HUES6 (cell line): ENCODE results near the gene VKORC1.

Experiments
- H3K27ac ChIP-seq: 2 replicates; pipeline ENCODE4 v1.7.0; 2013; ENCODE audit warnings: low read depth, mild to moderate bottlenecking, low read length, inconsistent platforms
- H3K27me3 ChIP-seq: 2 replicates; pipeline ENCODE4 v1.6.1; 2013; ENCODE audit warnings: low read length; ENCODE audit not compliant: control insufficient read depth, insufficient read depth
- H3K36me3 ChIP-seq: 2 replicates; pipeline ENCODE4 v1.6.1; 2013; ENCODE audit warnings: low read length; ENCODE audit not compliant: control insufficient read depth, insufficient read depth
- H3K4me1 ChIP-seq: 2 replicates; pipeline ENCODE4 v1.6.1; 2013; ENCODE audit warnings: low read length; ENCODE audit not compliant: control insufficient read depth, insufficient read depth
- H3K4me3 ChIP-seq: 2 replicates; pipeline ENCODE4 v1.5.1; 2013; ENCODE audit warnings: low read depth, low read length
- H3K9ac ChIP-seq: one replicate; pipeline ENCODE4 v1.6.1; 2013; ENCODE audit warnings: mild to moderate bottlenecking, low read length
- H3K9me3 ChIP-seq: 2 replicates; pipeline ENCODE4 v1.6.1; 2013; ENCODE audit warnings: low read depth, low read length; ENCODE audit not compliant: control insufficient read depth, insufficient read depth

VKORC1 gene

GRCh38 chr16:31079342-31079944 lies 15.2 kb downstream of the VKORC1 start:
- H3K4me1 ChIP-seq: no peaks in the 10 kb centered on the region
- H3K27ac ChIP-seq: no peak overlapping the region
- no peak overlapping the region for H3K9ac ChIP-seq
- H3K36me3 ChIP-seq: peaks cover 84% of the 10 kb centered on the region
- no peaks in the 10 kb centered on the region for H3K9me3 ChIP-seq
- no peak overlapping the region for H3K4me3 ChIP-seq
- no peaks in the 10 kb centered on the region for H3K27me3 ChIP-seq

- H3K9me3 ChIP-seq: no peaks in the 10 kb centered on the region
- H3K4me1 ChIP-seq: no peaks in the 10 kb centered on the region
- no peaks in the 10 kb centered on the region for H3K27me3 ChIP-seq
- H3K4me3 ChIP-seq: no peak overlapping the region
- H3K36me3 ChIP-seq: peaks cover 78% of the 10 kb centered on the region
- no peak overlapping the region for H3K9ac ChIP-seq
- no peak overlapping the region for H3K27ac ChIP-seq
Measured at GRCh38 chr16:31078597-31079341, 15.8 kb downstream of the VKORC1 start.

- peaks cover 68% of the 10 kb centered on the region for H3K36me3 ChIP-seq
- no peaks in the 10 kb centered on the region for H3K9me3 ChIP-seq
- H3K4me1 ChIP-seq: no peaks in the 10 kb centered on the region
- no peak overlapping the region for H3K27ac ChIP-seq
- no peaks in the 10 kb centered on the region for H3K27me3 ChIP-seq
- H3K9ac ChIP-seq: no peak overlapping the region
- H3K4me3 ChIP-seq: no peak overlapping the region
Measured at GRCh38 chr16:31077592-31078396, 16.8 kb downstream of the VKORC1 start.

GRCh38 chr16:31077024-31077423 lies 17.6 kb downstream of the VKORC1 start:
- Histone ChIP-seq H3K27ac (no peak overlapping the region), H3K27me3 (no peaks in the 10 kb centered on the region), H3K4me3 (no peak overlapping the region), H3K9me3 (no peaks in the 10 kb centered on the region), H3K36me3 (peaks cover 61% of the 10 kb centered on the region), H3K9ac (no peak overlapping the region), H3K4me1 (peaks cover 3% of the 10 kb centered on the region)

- no peaks in the 10 kb centered on the region for H3K27me3 ChIP-seq
- no peak overlapping the region for H3K27ac ChIP-seq
- H3K36me3 ChIP-seq: peaks cover 54% of the 10 kb centered on the region
- peaks cover 6% of the 10 kb centered on the region for H3K4me1 ChIP-seq
- no peak overlapping the region for H3K9ac ChIP-seq
- H3K4me3 ChIP-seq: no peak overlapping the region
- H3K9me3 ChIP-seq: no peaks in the 10 kb centered on the region
Measured at GRCh38 chr16:31076319-31076718, 18.3 kb downstream of the VKORC1 start.

GRCh38 chr16:31074814-31075183 lies 19.8 kb downstream of the VKORC1 start:
- H3K9ac ChIP-seq: peak overlapping the region; percentile 83
- H3K4me1 ChIP-seq: peaks cover 6% of the 10 kb centered on the region
- H3K9me3 ChIP-seq: no peaks in the 10 kb centered on the region

GRCh38 chr16:31073970-31074813 lies 20.4 kb downstream of the VKORC1 start, which contains the start of the genes ZNF646 and ZNF668:
ZNF646 (plus strand) TSS chr16:31074422; CDS start chr16:31076325, 1,903 bp downstream.
ZNF668 (minus strand) TSS chr16:31074240; CDS start chr16:31064459, 9,781 bp downstream.
- Histone ChIP-seq H3K27me3 (no peaks in the 10 kb centered on the region), H3K4me1 (peaks cover 6% of the 10 kb centered on the region), H3K4me3 (peak within 1 kb of the TSS; percentile 97), H3K27ac (peak within 1 kb of the TSS; percentile 59), H3K9ac (peak within 1 kb of the TSS; percentile 83), H3K9me3 (no peaks in the 10 kb centered on the region), H3K36me3 (peaks cover 33% of the 10 kb centered on the region)

More at GRCh38 chr16:31074814-31075183, 19.8 kb downstream of the VKORC1 start:
- peak overlapping the region; percentile 59; the same call in 1 of the 2 replicates for H3K27ac ChIP-seq
- peak overlapping the region; percentile 97 for H3K4me3 ChIP-seq
- peaks cover 39% of the 10 kb centered on the region for H3K36me3 ChIP-seq
- H3K27me3 ChIP-seq: no peaks in the 10 kb centered on the region

- H3K27me3 ChIP-seq: no peaks in the 10 kb centered on the region
- H3K4me1 ChIP-seq: peaks cover 6% of the 10 kb centered on the region
- H3K27ac ChIP-seq: peak overlapping the region; percentile 59
- peak overlapping the region; percentile 83 for H3K9ac ChIP-seq
- H3K4me3 ChIP-seq: peak overlapping the region; percentile 97
- H3K9me3 ChIP-seq: no peaks in the 10 kb centered on the region
- peaks cover 25% of the 10 kb centered on the region for H3K36me3 ChIP-seq
Measured at GRCh38 chr16:31073142-31073969, 21.2 kb downstream of the VKORC1 start.

- peaks cover 18% of the 10 kb centered on the region for H3K36me3 ChIP-seq
- no peaks in the 10 kb centered on the region for H3K9me3 ChIP-seq
- H3K27ac ChIP-seq: peak overlapping the region; percentile 59
- H3K4me1 ChIP-seq: peaks cover 6% of the 10 kb centered on the region
- H3K27me3 ChIP-seq: no peaks in the 10 kb centered on the region
- H3K9ac ChIP-seq: peak overlapping the region; percentile 83
- H3K4me3 ChIP-seq: peak overlapping the region; percentile 97
Measured at GRCh38 chr16:31072540-31073141, 22.0 kb downstream of the VKORC1 start.
